PC-3 (cell line): ENCODE measurements around the gene ITCH.

Source experiments
- EZH2phosphoT487 ChIP-seq: fragments of 300-600 bp; sonication (generic); IDR thresholded peaks from 2 replicates; pipeline ENCODE4 v1.6.1; 2018; ENCODE audit warnings: mild to moderate bottlenecking, antibody characterized with exemption, low read length, borderline replicate concordance
- TF ChIP-seq, protein P1 (sequence below): fragments of 300-600 bp; sonication (generic); conservative IDR thresholded peaks from 2 replicates; pipeline ENCODE4 v1.5.1; 2017; ENCODE audit warnings: antibody characterized with exemption, low read depth, mild to moderate bottlenecking, low read length

GRCh38 chr20:34516247-34517113 is 153.4 kb downstream of the ITCH start, which contains the start of gene DYNLRB1:
- TF ChIP-seq, protein P1, sequence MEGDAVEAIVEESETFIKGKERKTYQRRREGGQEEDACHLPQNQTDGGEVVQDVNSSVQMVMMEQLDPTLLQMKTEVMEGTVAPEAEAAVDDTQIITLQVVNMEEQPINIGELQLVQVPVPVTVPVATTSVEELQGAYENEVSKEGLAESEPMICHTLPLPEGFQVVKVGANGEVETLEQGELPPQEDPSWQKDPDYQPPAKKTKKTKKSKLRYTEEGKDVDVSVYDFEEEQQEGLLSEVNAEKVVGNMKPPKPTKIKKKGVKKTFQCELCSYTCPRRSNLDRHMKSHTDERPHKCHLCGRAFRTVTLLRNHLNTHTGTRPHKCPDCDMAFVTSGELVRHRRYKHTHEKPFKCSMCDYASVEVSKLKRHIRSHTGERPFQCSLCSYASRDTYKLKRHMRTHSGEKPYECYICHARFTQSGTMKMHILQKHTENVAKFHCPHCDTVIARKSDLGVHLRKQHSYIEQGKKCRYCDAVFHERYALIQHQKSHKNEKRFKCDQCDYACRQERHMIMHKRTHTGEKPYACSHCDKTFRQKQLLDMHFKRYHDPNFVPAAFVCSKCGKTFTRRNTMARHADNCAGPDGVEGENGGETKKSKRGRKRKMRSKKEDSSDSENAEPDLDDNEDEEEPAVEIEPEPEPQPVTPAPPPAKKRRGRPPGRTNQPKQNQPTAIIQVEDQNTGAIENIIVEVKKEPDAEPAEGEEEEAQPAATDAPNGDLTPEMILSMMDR = no peak
- no peak for TF ChIP-seq EZH2phosphoT487
